MV-4-11 (cell line): Measurements from ENCODE around the gene UBL7.
A peak's percentile ranks its signal among the peaks of the same experiment; 100 is the strongest.
"Not testable (repeated sequence)": the region's sequence is repeated elsewhere in the genome, so short reads cannot be mapped to it uniquely, and the experiment has no call there.

Experiments used
- DNase-seq: peaks from one replicate; lab custom pipeline; 2025; lab: John Stamatoyannopoulos, UW

The UBL7 gene

GRCh38 chr15:74460871-74461846, at the start of gene UBL7:
Gene UBL7, minus strand, starts transcription at chr15:74461160. Its CDS starts 2,293 bp downstream, at chr15:74458867.
- DNase-seq, result peak; percentile 96

- DNase-seq, result no peak
These were observed 45.5 kb upstream of the UBL7 start for GRCh38 chr15:74506515-74506840.

DNA sequence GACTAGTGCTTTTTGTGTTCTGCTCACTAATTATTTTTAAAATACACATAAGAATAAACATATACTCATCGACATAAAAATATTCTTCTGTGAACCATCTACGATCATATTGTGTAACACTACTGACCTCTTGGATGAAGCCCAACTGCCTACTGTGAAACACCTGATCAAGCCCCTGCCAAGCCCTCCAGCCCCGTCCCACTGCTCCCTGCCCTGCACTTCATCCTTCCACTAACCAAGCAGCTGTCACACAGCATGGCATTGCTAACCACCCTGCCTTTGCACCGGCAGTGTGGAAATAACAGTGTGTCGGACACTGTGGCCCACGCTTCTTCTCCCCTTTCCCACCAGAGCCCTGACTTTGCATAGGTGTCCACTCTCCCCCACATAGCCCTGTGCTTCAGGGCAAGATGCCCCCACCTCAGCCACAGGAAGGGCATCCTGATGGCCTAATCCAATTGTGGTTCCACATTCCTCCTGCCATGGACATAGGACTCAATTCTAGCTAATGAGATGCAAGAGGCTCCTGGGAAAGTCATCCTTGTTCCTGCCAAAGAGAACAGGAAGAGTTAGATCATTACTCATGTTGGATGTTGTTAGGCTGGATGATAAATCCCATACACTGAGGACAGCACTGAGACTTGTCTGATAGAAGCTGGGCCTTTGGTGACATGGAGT, 45.0 kb upstream of the UBL7 start:
- DNase-seq, result no peak

DNA sequence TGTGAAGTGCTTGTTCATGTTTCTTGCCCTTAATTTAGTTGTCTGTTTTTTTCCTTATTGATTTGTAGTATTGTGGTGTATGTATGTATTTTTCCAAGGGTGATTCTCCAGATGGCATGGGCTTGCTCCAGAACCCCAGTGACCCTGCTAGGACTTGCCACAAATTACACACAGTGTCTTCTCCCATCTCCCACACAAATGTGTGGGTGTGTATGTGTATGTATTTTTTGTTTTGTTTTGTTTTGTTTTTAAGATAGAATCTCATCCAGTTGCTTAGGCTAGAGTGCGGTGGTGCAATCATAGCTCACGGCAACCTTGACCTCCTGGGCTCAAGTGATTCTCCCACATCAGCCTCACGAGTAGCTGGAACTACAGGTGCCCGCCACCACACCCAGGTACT, 43.9 kb upstream of the UBL7 start:
- DNase-seq, result no peak

- no peak for DNase-seq
These were observed 43.5 kb upstream of the UBL7 start for GRCh38 chr15:74504418-74504817.

- peak; percentile 58 for DNase-seq
These were observed 41.3 kb upstream of the UBL7 start for GRCh38 chr15:74502301-74502700.

DNA sequence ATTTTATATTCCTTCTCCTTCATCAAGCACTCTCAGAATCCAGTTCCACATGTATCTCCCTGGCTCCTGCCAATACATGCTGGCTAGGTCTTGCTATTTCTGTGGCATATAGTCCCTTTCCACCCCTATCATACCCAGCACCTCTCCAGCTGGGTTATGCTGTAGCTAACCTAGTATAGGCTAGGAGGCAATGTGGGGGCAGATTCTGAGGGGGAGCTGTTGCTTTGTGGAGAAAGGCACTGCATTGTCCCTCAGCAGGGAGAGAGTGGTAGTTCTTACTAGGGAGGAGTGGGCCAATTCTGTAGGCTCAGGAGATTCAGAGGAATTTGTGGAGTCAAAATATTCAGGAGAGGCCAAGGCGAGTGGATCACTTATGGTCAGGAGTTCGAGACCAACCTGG, 39.4 kb upstream of the UBL7 start:
- no peak for DNase-seq

GRCh38 chr15:74499366-74499765, 38.4 kb upstream of the UBL7 start:
- no peak for DNase-seq

DNA sequence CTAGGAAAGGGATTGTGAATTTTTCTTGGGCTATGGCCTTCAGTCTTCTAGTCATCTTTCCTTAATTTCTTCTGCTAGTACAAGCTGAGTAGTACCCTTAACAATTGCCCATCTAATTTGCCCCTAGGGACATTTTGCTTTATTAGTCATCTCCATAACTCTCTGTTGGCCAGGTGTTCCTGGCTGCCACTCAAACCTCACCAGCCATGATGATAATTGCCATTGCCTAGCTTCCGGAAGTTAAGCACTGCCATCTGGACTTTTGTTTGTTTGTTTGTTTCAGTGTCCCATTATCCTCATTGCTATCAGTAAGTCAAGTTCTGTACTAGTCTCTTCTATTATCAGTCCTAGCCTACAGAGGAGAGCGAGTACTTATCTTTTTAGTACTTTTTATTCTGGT, 36.6 kb upstream of the UBL7 start:
- DNase-seq, result no peak

GRCh38 chr15:74496648-74497047, 35.7 kb upstream of the UBL7 start:
- no peak for DNase-seq

- DNase-seq, result no peak
These were observed 29.4 kb upstream of the UBL7 start for GRCh38 chr15:74490339-74490689.

GRCh38 chr15:74489518-74490338, 28.8 kb upstream of the UBL7 start:
- peak; percentile 24 for DNase-seq

GRCh38 chr15:74488776-74489175, 27.8 kb upstream of the UBL7 start:
- no peak for DNase-seq

DNA sequence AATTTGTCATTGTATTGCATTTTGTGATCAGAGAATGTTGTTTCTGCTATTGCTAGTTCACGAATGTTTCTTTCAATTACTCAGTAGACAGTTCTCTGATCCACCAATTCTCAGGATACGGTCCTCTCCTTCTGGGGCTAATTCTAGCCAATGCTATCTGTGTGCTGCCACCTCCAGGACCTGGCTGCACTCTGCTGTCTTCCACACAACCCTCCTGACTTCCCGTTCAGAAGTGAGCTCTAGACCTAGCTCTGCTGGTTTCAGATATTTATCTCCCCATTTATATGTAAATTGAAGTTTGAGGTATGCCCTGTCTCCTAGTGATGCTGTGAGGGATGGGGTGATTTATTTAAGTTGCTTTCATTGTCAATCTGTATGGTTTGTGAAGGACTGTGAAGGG, 21.7 kb upstream of the UBL7 start:
- no peak for DNase-seq

DNA sequence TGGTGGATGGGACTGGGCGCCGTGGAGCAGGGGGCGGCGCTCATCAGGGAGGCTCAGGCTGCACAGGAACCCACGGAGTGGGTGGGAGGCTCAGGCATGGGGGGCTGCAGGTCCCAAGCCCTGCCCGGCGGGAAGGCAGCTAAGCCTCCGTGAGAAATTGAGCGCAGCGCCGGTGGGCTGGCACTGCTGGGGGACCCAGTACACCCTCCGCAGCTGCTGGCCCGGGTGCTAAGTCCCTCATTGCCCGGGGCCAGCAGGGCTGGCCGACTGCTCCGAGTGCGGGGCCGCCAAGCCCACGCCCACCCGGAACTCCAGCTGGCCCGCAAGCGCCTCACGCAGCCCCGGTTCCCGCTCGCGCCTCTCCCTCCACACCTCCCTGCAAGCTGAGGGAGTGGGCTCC, 19.4 kb upstream of the UBL7 start:
- not testable (repeated sequence) for DNase-seq

DNA sequence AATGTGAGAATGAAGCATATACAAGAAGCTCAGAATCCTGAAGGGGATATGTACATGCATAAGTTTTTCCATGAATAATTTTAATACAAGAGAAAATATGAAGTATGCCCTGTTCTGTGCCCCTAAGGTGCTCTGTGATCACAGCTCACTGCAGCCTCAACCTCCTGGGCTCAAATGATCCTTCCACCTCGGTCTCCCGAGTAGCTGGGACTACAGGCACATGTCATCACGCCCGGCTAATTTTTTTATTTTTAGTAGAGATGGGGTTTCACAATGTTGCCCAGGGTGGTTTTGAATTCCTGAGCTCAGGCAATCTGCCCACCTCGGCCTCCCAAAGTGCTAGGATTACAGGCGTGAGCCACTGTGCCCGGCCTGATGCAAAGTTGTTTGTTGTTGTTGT, 10.7 kb upstream of the UBL7 start:
- DNase-seq, result not testable (repeated sequence)

DNA sequence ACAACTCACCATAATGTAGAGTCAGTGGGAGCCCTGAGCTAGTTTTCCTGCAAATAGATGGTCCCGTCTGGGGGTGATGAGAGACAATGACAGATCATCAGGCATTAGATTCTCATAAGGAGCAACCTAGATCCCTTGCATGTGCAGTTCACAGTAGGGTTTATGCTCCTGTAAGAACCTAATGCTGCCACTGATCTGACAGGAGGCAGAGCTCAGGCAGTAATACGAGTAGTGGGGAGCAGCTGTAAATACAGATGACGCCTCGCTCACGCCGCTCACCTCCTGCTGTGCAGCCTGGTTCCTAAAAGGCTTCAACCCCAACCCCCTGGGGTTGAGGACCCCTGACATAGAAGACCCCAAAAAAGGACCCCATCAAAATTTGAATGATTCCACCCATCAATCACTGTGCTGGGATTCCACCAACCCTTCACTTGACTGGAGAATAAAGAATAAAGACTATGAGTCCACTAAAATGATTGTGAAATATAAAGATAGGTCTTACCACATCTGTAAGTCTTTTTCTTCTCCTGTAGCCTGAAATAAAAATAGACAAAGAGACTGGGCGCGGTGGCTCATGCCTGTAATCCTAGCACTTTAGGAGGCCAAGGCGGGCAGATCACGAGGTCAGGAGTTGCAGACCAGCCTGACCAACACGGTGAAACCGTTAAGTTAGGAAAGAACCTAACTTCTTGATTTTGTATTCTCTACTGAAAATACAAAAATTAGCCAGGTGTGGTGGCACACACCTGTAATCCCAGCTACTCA, 9.9 kb upstream of the UBL7 start:
- DNase-seq, result peak; percentile 82

GRCh38 chr15:74468341-74469032, 7.5 kb upstream of the UBL7 start:
- DNase-seq, result no peak

DNA sequence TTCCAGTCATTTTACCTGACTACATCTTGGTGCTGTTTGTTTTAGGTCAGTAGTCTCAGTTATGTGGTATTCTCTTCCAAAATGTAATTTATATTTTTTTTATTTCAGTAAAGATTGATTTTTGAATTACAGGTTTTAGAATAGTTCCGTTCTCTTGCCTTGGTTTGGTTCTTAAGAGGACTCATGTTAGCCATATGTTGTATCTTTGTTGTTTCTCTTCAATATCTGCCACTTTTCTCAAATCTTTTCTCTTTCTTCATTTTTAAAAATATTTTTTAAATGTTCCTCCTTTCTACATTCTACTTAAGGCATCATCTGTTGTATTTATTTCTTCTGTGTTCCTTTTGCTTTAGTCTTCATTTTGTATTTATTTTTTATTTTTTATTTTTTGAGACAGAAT, 5.6 kb upstream of the UBL7 start:
- no peak for DNase-seq

GRCh38 chr15:74464897-74465296, 3.9 kb upstream of the UBL7 start:
- no peak for DNase-seq

GRCh38 chr15:74464216-74464615, 3.3 kb upstream of the UBL7 start:
- peak; percentile 80 for DNase-seq
